PFSK-1 (cell line): Measurements from ENCODE around the gene IRF2.

ENCODE experiments used
- POLR2AphosphoS5 ChIP-seq: IDR thresholded peaks from 2 replicates; pipeline ENCODE4 v1.6.1; 2012; ENCODE audit warnings: low read depth, mild to moderate bottlenecking, control low read depth, low read length, moderate library complexity
- REST ChIP-seq, 2 experiments: IDR thresholded peaks; 2 replicates each; pipeline versions ENCODE4 v1.6.1 to v1.8.0; 2011 to 2012; ENCODE audit warnings: low read depth in 2 of 2, low read length in 2 of 2, control low read depth in 1 of 2, inconsistent platforms in 1 of 2, mild to moderate bottlenecking in 1 of 2, moderate library complexity in 1 of 2; ENCODE audit not compliant: insufficient read depth in 1 of 2

GRCh38 chr4:184349283-184350039 is 124.9 kb downstream of the IRF2 start:
- TF ChIP-seq REST (IDR thresholded peaks at IDR 0.05; ENCODE audit: insufficient read depth in 1 of 2, low read depth in 2 of 2, low read length in 2 of 2): no peak
- TF ChIP-seq POLR2AphosphoS5: no peak
